ENCODE data around the gene LRRFIP1. TPM values are rescaled to one million over a fixed set of nuclear protein-coding genes. Genes with fewer than 3 reads are reported as not detected.

Gene LRRFIP1
- total and polyA plus RNA-seq, 2 of the 13 experiments (the other 11 are each of a cell fraction or from before 2014, with no cell fraction given) = 15.9 to 40.5 TPM

GRCh38 chr2:237627441-237628246, at the start of gene LRRFIP1 (continued):
- no peak for TF ChIP-seq CSRNP2 (CRISPR knock-in tag; conservative IDR thresholded peaks at IDR 0.05; ENCODE audit: low read depth)
- peak; percentile 55; the same call in 1 of the 2 replicates for TF ChIP-seq KDM5B (CRISPR knock-in tag; IDR thresholded peaks at IDR 0.05; ENCODE audit: borderline replicate concordance)
- 0 out of 2 replicates have a peak, but pooled peaks have one; percentile 34 for TF ChIP-seq ZSCAN20 (CRISPR knock-in tag; IDR thresholded peaks at IDR 0.05; ENCODE audit: borderline replicate concordance)
- no peak for TF ChIP-seq HNF1A (IDR thresholded peaks at IDR 0.05; ENCODE audit: low read depth)
- TF ChIP-seq HNF1A (CRISPR knock-in tag; IDR thresholded peaks at IDR 0.05; ENCODE audit: borderline replicate concordance) = no peak
- TF ChIP-seq CHD2 (IDR thresholded peaks at IDR 0.05; ENCODE audit: low read depth, low read length) = peak; percentile 59
- peak; percentile 80 for TF ChIP-seq MAX (IDR thresholded peaks at IDR 0.05)
- TF ChIP-seq ZNF101 (CRISPR knock-in tag; IDR thresholded peaks at IDR 0.05; ENCODE audit: borderline replicate concordance, low read depth) = no peak
- peak; percentile 52; the same call in 1 of the 2 replicates for TF ChIP-seq ZNF816 (CRISPR knock-in tag; IDR thresholded peaks at IDR 0.05; ENCODE audit: borderline replicate concordance)
- no peak for TF ChIP-seq ZNF512B (CRISPR knock-in tag; IDR thresholded peaks at IDR 0.05; ENCODE audit: borderline replicate concordance)
- no peak for TF ChIP-seq ZFYVE20 (CRISPR knock-in tag; IDR thresholded peaks at IDR 0.05; ENCODE audit: borderline replicate concordance, low read depth)
- no peak for TF ChIP-seq ZNF512 (CRISPR knock-in tag; IDR thresholded peaks at IDR 0.05)
- TF ChIP-seq ZNF317 (CRISPR knock-in tag; IDR thresholded peaks at IDR 0.05) = no peak

All from HepG2 (cell line).